GM21737 (cell line): Measurements from ENCODE around the gene CHN1.
A peak's percentile ranks its signal among the peaks of the same experiment; 100 is the strongest.

Source experiments
- ATAC-seq: cut with Tn5 transposase; IDR thresholded peaks from one replicate; pipeline ENCODE4 v1.9.1; 2021; ENCODE audit warnings: mild to moderate bottlenecking, moderate library complexity; ENCODE audit not compliant: unreplicated experiment

The CHN1 gene

GRCh38 chr2:174772472-174772801 lies 232.7 kb downstream of the CHN1 start:
- ATAC-seq, result no peak

- no peak for ATAC-seq
These were observed 233.3 kb downstream of the CHN1 start for GRCh38 chr2:174771631-174772471.

GRCh38 chr2:174771136-174771535 lies 234.0 kb downstream of the CHN1 start:
- no peak for ATAC-seq

GRCh38 chr2:174768557-174768956 lies 236.6 kb downstream of the CHN1 start:
- ATAC-seq, result no peak

GRCh38 chr2:174766271-174766670 lies 238.9 kb downstream of the CHN1 start:
- ATAC-seq, result no peak

GRCh38 chr2:174765576-174765975 lies 239.6 kb downstream of the CHN1 start:
- ATAC-seq, result no peak

- no peak for ATAC-seq
These were observed 240.6 kb downstream of the CHN1 start, which contains the start of gene CHRNA1 for GRCh38 chr2:174764280-174765255. TSS of gene CHRNA1 (minus strand) at chr2:174764472. CDS start at chr2:174764394, 78 bp downstream.

- ATAC-seq, result no peak
These were observed 241.4 kb downstream of the CHN1 start for GRCh38 chr2:174763780-174764179.

- no peak for ATAC-seq
These were observed 242.7 kb downstream of the CHN1 start for GRCh38 chr2:174762464-174762863.

- no peak for ATAC-seq
These were observed 243.3 kb downstream of the CHN1 start for GRCh38 chr2:174761837-174762236.

GRCh38 chr2:174760845-174761473 lies 244.2 kb downstream of the CHN1 start:
- ATAC-seq, result no peak

GRCh38 chr2:174759381-174760065 lies 245.7 kb downstream of the CHN1 start:
- no peak for ATAC-seq

GRCh38 chr2:174756743-174757142 lies 248.4 kb downstream of the CHN1 start:
- no peak for ATAC-seq

- ATAC-seq, result no peak
These were observed 252.0 kb downstream of the CHN1 start for GRCh38 chr2:174753038-174753633.

- peak; percentile 72 for ATAC-seq
These were observed 252.7 kb downstream of the CHN1 start for GRCh38 chr2:174752403-174753037.

- peak; percentile 57 for ATAC-seq
These were observed 254.2 kb downstream of the CHN1 start for GRCh38 chr2:174750923-174751441.

GRCh38 chr2:174749793-174750192 lies 255.4 kb downstream of the CHN1 start:
- ATAC-seq, result no peak

- no peak for ATAC-seq
These were observed 256.2 kb downstream of the CHN1 start for GRCh38 chr2:174748948-174749347.
